A673 (cell line): Measurements from ENCODE around the gene ADGRF1. TPM values are rescaled to one million over a fixed set of nuclear protein-coding genes. Genes with fewer than 3 reads are reported as not detected.

Experiments used
- BruUV-seq: library from RNA; stranded (reverse); fragments of 400-500 nt; replicated peaks from 2 replicates; lab custom pipeline; 2021; lab: Mats Ljungman, UMichigan
- CTCF ChIA-PET: fragments of 300-600 bp; sonication (Branson Sonifier 250); formaldehyde crosslinking; loops from one replicate; lab custom pipeline; 2022; ENCODE audit warnings: antibody characterized with exemption; lab: Charles Lee
- POLR2A ChIA-PET: fragments of 300-600 bp; sonication (Branson Sonifier 250); formaldehyde crosslinking; loops from one replicate; lab custom pipeline; 2022; ENCODE audit warnings: antibody characterized with exemption; ENCODE audit not compliant: low non-redundant PET; lab: Charles Lee
- DNase-seq: peaks from one replicate; pipeline ENCODE4 v3.0.0-alpha.2; 2015; ENCODE audit warnings: low spot score
- H3K27ac ChIP-seq: fragments of 200-600 bp; sonication (generic); 2 replicates; pipeline ENCODE4 v1.5.1; 2016; ENCODE audit warnings: mixed run types, low read depth, mild to moderate bottlenecking, mixed read lengths, antibody characterized with exemption, low read length; ENCODE audit not compliant: poor library complexity, severe bottlenecking
- H3K27me3 ChIP-seq: fragments of 200-600 bp; sonication (generic); replicated peaks from 2 replicates; pipeline ENCODE4 v1.6.1; 2017; ENCODE audit warnings: mixed run types, low read depth, mild to moderate bottlenecking, mixed read lengths, antibody characterized with exemption, low read length; ENCODE audit not compliant: insufficient read depth, poor library complexity
- H3K36me3 ChIP-seq: fragments of 200-600 bp; sonication (generic); 2 replicates; pipeline ENCODE4 v1.6.1; 2016; ENCODE audit warnings: mixed run types, mild to moderate bottlenecking, mixed read lengths, antibody characterized with exemption, low read length; ENCODE audit not compliant: insufficient read depth, poor library complexity, severe bottlenecking
- H3K4me1 ChIP-seq: fragments of 200-600 bp; sonication (generic); 2 replicates; pipeline ENCODE4 v1.6.1; 2017; ENCODE audit warnings: mixed run types, mild to moderate bottlenecking, mixed read lengths, antibody characterized with exemption, low read length; ENCODE audit not compliant: insufficient read depth, poor library complexity, severe bottlenecking
- H3K4me3 ChIP-seq: fragments of 200-600 bp; sonication (generic); 2 replicates; pipeline ENCODE4 v1.5.1; 2016; ENCODE audit warnings: low read depth, mixed run types, mild to moderate bottlenecking, mixed read lengths, low read length; ENCODE audit not compliant: poor library complexity, severe bottlenecking
- H3K9me3 ChIP-seq: fragments of 200-600 bp; sonication (generic); 2 replicates; pipeline ENCODE4 v1.6.1; 2016; ENCODE audit warnings: mixed run types, low read depth, mild to moderate bottlenecking, mixed read lengths, antibody characterized with exemption, low read length; ENCODE audit not compliant: poor library complexity, severe bottlenecking
- CTCF ChIP-seq: fragments of 300-800, 200-600 bp; sonication (generic); conservative IDR thresholded peaks from 2 replicates; pipeline ENCODE4 v1.5.1; 2017; ENCODE audit warnings: low read depth, mild to moderate bottlenecking, antibody characterized with exemption, low read length, moderate library complexity, mixed read lengths
- EZH2 ChIP-seq: fragments of 200-600 bp; sonication (generic); IDR thresholded peaks from 2 replicates; pipeline ENCODE4 v1.6.1; 2017; ENCODE audit warnings: borderline replicate concordance, low read depth, mild to moderate bottlenecking, mixed read lengths, antibody characterized with exemption, low read length; ENCODE audit not compliant: poor library complexity, severe bottlenecking
- intact Hi-C: fragments of 100-400 bp; cut with micrococcal nuclease; formaldehyde crosslinking; loops from one replicate; pipeline ENCODE4 v1.10.0; 2022; ENCODE audit not compliant: unreplicated experiment
- total RNA-seq: library from RNA; stranded (reverse); gene quantifications from 2 replicates; pipeline ENCODE4 v1.2.3, GENCODE V29; 2021

The ADGRF1 gene
- total RNA-seq, 1 experiment from 2014 or later, result not detected

GRCh38 chr6:46967826-46968349 lies 74.2 kb downstream of the ADGRF1 start:
- Histone ChIP-seq H3K4me1 (no peaks in the 10 kb centered on the region), H3K36me3 (no peaks in the 10 kb centered on the region), H3K27me3 (peaks cover 78% of the 10 kb centered on the region), H3K4me3 (no peak overlapping the region), H3K9me3 (no peaks in the 10 kb centered on the region), H3K27ac (no peak overlapping the region)
- TF ChIP-seq EZH2 (no peak), CTCF (no peak)
- no peak for DNase-seq
- intact Hi-C loops, result no loop called here
- BruUV-seq, result no TSS peak
- POLR2A ChIA-PET, result no interaction called here
- CTCF ChIA-PET, result no interaction called here

GRCh38 chr6:46964716-46965519 lies 77.2 kb downstream of the ADGRF1 start:
- CTCF ChIA-PET, result no interaction called here
- Histone ChIP-seq H3K27ac (no peak overlapping the region), H3K27me3 (peaks cover 84% of the 10 kb centered on the region), H3K36me3 (no peaks in the 10 kb centered on the region), H3K9me3 (no peaks in the 10 kb centered on the region), H3K4me1 (no peaks in the 10 kb centered on the region), H3K4me3 (no peak overlapping the region)
- no peak for TF ChIP-seq EZH2
- no peak for TF ChIP-seq CTCF
- POLR2A ChIA-PET, result interaction anchor here (0.7 kb wide), 1 partner anchor 150 kb away, joined by 3 read pairs; no protein-coding TSS in a partner anchor
- no peak for DNase-seq
- BruUV-seq, result no TSS peak
- intact Hi-C loops, result no loop called here

GRCh38 chr6:46963626-46964025 lies 78.5 kb downstream of the ADGRF1 start:
- Histone ChIP-seq H3K36me3 (no peaks in the 10 kb centered on the region), H3K27ac (no peak overlapping the region), H3K4me3 (no peak overlapping the region), H3K4me1 (no peaks in the 10 kb centered on the region), H3K9me3 (no peaks in the 10 kb centered on the region), H3K27me3 (peaks cover 71% of the 10 kb centered on the region)
- ChIA-PET POLR2A (no interaction called here), CTCF (no interaction called here)
- BruUV-seq, result no TSS peak
- DNase-seq, result no peak
- TF ChIP-seq CTCF, result no peak
- TF ChIP-seq EZH2, result no peak
- intact Hi-C loops, result no loop called here
